ENCODE results near the gene IL11RA.

GRCh38 chr9:34636791-34637355, 15.1 kb upstream of the IL11RA start:
- TF ChIP-seq POLR2A (IDR thresholded peaks at IDR 0.05; ENCODE audit: low read length) (no peak), GATA1 (IDR thresholded peaks at IDR 0.05; ENCODE audit: low read depth, low read length) (no peak)
